HepG2 (cell line): ENCODE data around the gene CCDC83. TPM values are rescaled to one million over a fixed set of nuclear protein-coding genes. Genes with fewer than 3 reads are reported as not detected.

ENCODE experiments used
- ATF2 ChIP-seq: sonication (generic); formaldehyde crosslinking; IDR thresholded peaks from 2 replicates; pipeline ENCODE4 v1.4.0; 2020; ENCODE audit warnings: missing genetic modification reagents
- FOXK1 ChIP-seq: sonication (generic); formaldehyde crosslinking; IDR thresholded peaks from 2 replicates; pipeline ENCODE4 v1.4.0; 2020; ENCODE audit warnings: low read depth, missing genetic modification reagents, borderline replicate concordance
- GABPA ChIP-seq, 2 experiments: IDR thresholded peaks; 2 replicates each; pipeline ENCODE4 v1.6.1; 2011 to 2016; ENCODE audit warnings: low read depth in 2 of 2, low read length in 1 of 2, missing biosample characterization in 1 of 2, missing genetic modification characterization in 1 of 2
- KDM6A ChIP-seq: IDR thresholded peaks from 2 replicates; pipeline ENCODE4 v1.6.1; 2016; ENCODE audit warnings: low read depth
- MED1 ChIP-seq: sonication (generic); formaldehyde crosslinking; IDR thresholded peaks from 2 replicates; pipeline ENCODE4 v1.4.0; 2020; ENCODE audit warnings: missing genetic modification reagents
- NCOR1 ChIP-seq: fragments of 200-600 bp; sonication (generic); IDR thresholded peaks from 2 replicates; pipeline ENCODE4 v1.7.0; 2017; ENCODE audit warnings: antibody characterized with exemption, low read length, borderline replicate concordance
- PAXIP1 ChIP-seq: sonication (generic); formaldehyde crosslinking; conservative IDR thresholded peaks from 2 replicates; pipeline ENCODE4 v1.4.0; 2020; ENCODE audit warnings: mild to moderate bottlenecking, missing genetic modification reagents, moderate library complexity
- STAG1 ChIP-seq: sonication (generic); formaldehyde crosslinking; IDR thresholded peaks from 2 replicates; pipeline ENCODE4 v1.4.0; 2020; ENCODE audit warnings: missing genetic modification reagents
- ZSCAN31 ChIP-seq: sonication (generic); formaldehyde crosslinking; IDR thresholded peaks from 2 replicates; pipeline ENCODE4 v1.5.0; 2020; ENCODE audit warnings: low read depth, mild to moderate bottlenecking, missing genetic modification reagents
- polyA plus RNA-seq, 8 experiments: library from polyadenylated mRNA; depleted of rRNA in 3 of 8; stranded (reverse) in 7 of 8; unstranded in 1 of 8; fragments of >200 nt; fragmentation: Illumina TruSeq in 4 of 8; extraction: Trizol in 4 of 8; gene quantifications; 2 replicates each; pipeline versions ENCODE4 v1.2.1 to v1.2.3, GENCODE V29; 2011 to 2016; ENCODE audit warnings: low read depth in 4 of 8, missing spikeins in 1 of 8, mixed read lengths in 1 of 8; ENCODE audit not compliant: insufficient read depth in 1 of 8
- total RNA-seq, 5 experiments: library from RNA; depleted of rRNA; stranded (reverse); fragments of >200 nt; fragmentation: Illumina TruSeq; extraction: Trizol; gene quantifications; 2 replicates each; pipeline ENCODE4 v1.2.3, GENCODE V29; 2016; ENCODE audit warnings: low read depth in 1 of 5
- TF ChIP-seq, protein P1 (sequence below): sonication (generic); formaldehyde crosslinking; IDR thresholded peaks from 2 replicates; pipeline ENCODE4 v1.9.0; 2021; ENCODE audit warnings: mild to moderate bottlenecking, missing genetic modification reagents
- TF ChIP-seq, protein P2 (sequence below): sonication (generic); formaldehyde crosslinking; IDR thresholded peaks from 2 replicates; pipeline ENCODE4 v1.4.0; 2020; ENCODE audit warnings: missing genetic modification reagents

The CCDC83 gene
- total and polyA plus RNA-seq, 2 of the 13 experiments (the other 11 are each of a cell fraction or from before 2014, with no cell fraction given): not detected

- TF ChIP-seq, protein P1, sequence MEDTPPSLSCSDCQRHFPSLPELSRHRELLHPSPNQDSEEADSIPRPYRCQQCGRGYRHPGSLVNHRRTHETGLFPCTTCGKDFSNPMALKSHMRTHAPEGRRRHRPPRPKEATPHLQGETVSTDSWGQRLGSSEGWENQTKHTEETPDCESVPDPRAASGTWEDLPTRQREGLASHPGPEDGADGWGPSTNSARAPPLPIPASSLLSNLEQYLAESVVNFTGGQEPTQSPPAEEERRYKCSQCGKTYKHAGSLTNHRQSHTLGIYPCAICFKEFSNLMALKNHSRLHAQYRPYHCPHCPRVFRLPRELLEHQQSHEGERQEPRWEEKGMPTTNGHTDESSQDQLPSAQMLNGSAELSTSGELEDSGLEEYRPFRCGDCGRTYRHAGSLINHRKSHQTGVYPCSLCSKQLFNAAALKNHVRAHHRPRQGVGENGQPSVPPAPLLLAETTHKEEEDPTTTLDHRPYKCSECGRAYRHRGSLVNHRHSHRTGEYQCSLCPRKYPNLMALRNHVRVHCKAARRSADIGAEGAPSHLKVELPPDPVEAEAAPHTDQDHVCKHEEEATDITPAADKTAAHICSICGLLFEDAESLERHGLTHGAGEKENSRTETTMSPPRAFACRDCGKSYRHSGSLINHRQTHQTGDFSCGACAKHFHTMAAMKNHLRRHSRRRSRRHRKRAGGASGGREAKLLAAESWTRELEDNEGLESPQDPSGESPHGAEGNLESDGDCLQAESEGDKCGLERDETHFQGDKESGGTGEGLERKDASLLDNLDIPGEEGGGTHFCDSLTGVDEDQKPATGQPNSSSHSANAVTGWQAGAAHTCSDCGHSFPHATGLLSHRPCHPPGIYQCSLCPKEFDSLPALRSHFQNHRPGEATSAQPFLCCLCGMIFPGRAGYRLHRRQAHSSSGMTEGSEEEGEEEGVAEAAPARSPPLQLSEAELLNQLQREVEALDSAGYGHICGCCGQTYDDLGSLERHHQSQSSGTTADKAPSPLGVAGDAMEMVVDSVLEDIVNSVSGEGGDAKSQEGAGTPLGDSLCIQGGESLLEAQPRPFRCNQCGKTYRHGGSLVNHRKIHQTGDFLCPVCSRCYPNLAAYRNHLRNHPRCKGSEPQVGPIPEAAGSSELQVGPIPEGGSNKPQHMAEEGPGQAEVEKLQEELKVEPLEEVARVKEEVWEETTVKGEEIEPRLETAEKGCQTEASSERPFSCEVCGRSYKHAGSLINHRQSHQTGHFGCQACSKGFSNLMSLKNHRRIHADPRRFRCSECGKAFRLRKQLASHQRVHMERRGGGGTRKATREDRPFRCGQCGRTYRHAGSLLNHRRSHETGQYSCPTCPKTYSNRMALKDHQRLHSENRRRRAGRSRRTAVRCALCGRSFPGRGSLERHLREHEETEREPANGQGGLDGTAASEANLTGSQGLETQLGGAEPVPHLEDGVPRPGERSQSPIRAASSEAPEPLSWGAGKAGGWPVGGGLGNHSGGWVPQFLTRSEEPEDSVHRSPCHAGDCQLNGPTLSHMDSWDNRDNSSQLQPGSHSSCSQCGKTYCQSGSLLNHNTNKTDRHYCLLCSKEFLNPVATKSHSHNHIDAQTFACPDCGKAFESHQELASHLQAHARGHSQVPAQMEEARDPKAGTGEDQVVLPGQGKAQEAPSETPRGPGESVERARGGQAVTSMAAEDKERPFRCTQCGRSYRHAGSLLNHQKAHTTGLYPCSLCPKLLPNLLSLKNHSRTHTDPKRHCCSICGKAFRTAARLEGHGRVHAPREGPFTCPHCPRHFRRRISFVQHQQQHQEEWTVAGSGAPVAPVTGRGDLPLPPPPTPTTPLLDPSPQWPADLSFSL (CRISPR knock-in tag): no peak
- TF ChIP-seq FOXK1 (CRISPR knock-in tag): 0 out of 2 replicates have a peak, but pooled peaks have one; percentile 7
- TF ChIP-seq KDM6A (CRISPR knock-in tag): peak; percentile 52; the same call in 1 of the 2 replicates
- peak; percentile 39; the same call in 1 of the 2 replicates for TF ChIP-seq NCOR1
- no peak for TF ChIP-seq GABPA (IDR thresholded peaks at IDR 0.05; ENCODE audit: low read depth, low read length)
- TF ChIP-seq GABPA (CRISPR knock-in tag; IDR thresholded peaks at IDR 0.05; ENCODE audit: low read depth): peak; percentile 39; the same call in 1 of the 2 replicates
- TF ChIP-seq ZSCAN31 (CRISPR knock-in tag): no peak
- peak; percentile 87 for TF ChIP-seq MED1
- TF ChIP-seq, protein P2, sequence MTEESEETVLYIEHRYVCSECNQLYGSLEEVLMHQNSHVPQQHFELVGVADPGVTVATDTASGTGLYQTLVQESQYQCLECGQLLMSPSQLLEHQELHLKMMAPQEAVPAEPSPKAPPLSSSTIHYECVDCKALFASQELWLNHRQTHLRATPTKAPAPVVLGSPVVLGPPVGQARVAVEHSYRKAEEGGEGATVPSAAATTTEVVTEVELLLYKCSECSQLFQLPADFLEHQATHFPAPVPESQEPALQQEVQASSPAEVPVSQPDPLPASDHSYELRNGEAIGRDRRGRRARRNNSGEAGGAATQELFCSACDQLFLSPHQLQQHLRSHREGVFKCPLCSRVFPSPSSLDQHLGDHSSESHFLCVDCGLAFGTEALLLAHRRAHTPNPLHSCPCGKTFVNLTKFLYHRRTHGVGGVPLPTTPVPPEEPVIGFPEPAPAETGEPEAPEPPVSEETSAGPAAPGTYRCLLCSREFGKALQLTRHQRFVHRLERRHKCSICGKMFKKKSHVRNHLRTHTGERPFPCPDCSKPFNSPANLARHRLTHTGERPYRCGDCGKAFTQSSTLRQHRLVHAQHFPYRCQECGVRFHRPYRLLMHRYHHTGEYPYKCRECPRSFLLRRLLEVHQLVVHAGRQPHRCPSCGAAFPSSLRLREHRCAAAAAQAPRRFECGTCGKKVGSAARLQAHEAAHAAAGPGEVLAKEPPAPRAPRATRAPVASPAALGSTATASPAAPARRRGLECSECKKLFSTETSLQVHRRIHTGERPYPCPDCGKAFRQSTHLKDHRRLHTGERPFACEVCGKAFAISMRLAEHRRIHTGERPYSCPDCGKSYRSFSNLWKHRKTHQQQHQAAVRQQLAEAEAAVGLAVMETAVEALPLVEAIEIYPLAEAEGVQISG (CRISPR knock-in tag): no peak
- TF ChIP-seq STAG1 (CRISPR knock-in tag): 0 out of 2 replicates have a peak, but pooled peaks have one; percentile 7
- TF ChIP-seq PAXIP1 (CRISPR knock-in tag): peak; percentile 88
- TF ChIP-seq ATF2 (CRISPR knock-in tag): peak; percentile 40; the same call in 1 of the 2 replicates
Measured at GRCh38 chr11:85918910-85919794, 64.0 kb downstream of the CCDC83 start (continued).
